ENCODE data around the gene FARS2. TPM values are rescaled to one million over a fixed set of nuclear protein-coding genes. Genes with fewer than 3 reads are reported as not detected.

The FARS2 gene
- total RNA-seq, 5 donors from 2014 or later (not counting 1 experiment from before 2014, with no cell fraction given) = 17.9 to 24.2 (median 20.3) TPM

GRCh38 chr6:5442319-5442718 is 181.0 kb downstream of the FARS2 start:
- H3K4me1 ChIP-seq (ENCODE audit: control insufficient read depth in 1 of 2, extremely low read depth in 1 of 2, insufficient read depth in 2 of 2, low read length in 2 of 2) = no peaks in the 10 kb centered on the region
- ChIA-PET CTCF (no interaction called here), POLR2A (no interaction called here)

GRCh38 chr6:5442916-5443315 is 181.6 kb downstream of the FARS2 start:
- Mint-ChIP-seq H3K27me3 (no peaks in the 10 kb centered on the region), H3K36me3 (peaks cover 29% of the 10 kb centered on the region), H3K9me3 (no peaks in the 10 kb centered on the region), H3K4me3 (no peak overlapping the region), H3K27ac (no peak overlapping the region), H3K4me1 (peaks cover 14 to 19% (median 19%) of the 10 kb centered on the region in 3 donors)
- ATAC-seq (replicated peaks in 1 of 4) = no peak
- Histone ChIP-seq H3K36me3 (ENCODE audit: control insufficient read depth in 2 of 2, extremely low read depth in 1 of 2, insufficient read depth in 1 of 2, low read length in 1 of 2) (peaks cover 4 to 7% of the 10 kb centered on the region in 2 donors), H3K4me1 (ENCODE audit: control insufficient read depth in 1 of 2, extremely low read depth in 1 of 2, insufficient read depth in 2 of 2, low read length in 2 of 2) (no peaks in the 10 kb centered on the region), H3K4me3 (ENCODE audit: control insufficient read depth in 1 of 2, extremely low read depth in 1 of 2, low read length in 1 of 2) (no peak overlapping the region), H3K27me3 (replicated peaks in 1 of 2; ENCODE audit: control insufficient read depth in 2 of 2, extremely low read depth in 1 of 2, insufficient read depth in 2 of 2, low read length in 1 of 2) (no peaks in the 10 kb centered on the region), H3K9me3 (no peaks in the 10 kb centered on the region), H3K27ac (ENCODE audit: low read length) (no peak overlapping the region)
- no peak for DNase-seq
- ChIA-PET CTCF (no interaction called here), POLR2A (no interaction called here)
- WGBS (ENCODE audit: insufficient coverage) = no CpG with 5 or more reads among the region's 2 CpGs

More at GRCh38 chr6:5442319-5442718, 181.0 kb downstream of the FARS2 start:
- H3K9me3 Mint-ChIP-seq = peaks cover 0 to 6% (median 2%) of the 10 kb centered on the region in 3 donors
- Histone ChIP-seq H3K27me3 (replicated peaks in 1 of 2; ENCODE audit: control insufficient read depth in 2 of 2, extremely low read depth in 1 of 2, insufficient read depth in 2 of 2, low read length in 1 of 2) (no peaks in the 10 kb centered on the region), H3K36me3 (ENCODE audit: control insufficient read depth in 2 of 2, extremely low read depth in 1 of 2, insufficient read depth in 1 of 2, low read length in 1 of 2) (peaks cover 4 to 7% of the 10 kb centered on the region in 2 donors), H3K4me3 (ENCODE audit: control insufficient read depth in 1 of 2, extremely low read depth in 1 of 2, low read length in 1 of 2) (no peak overlapping the region), H3K27ac (ENCODE audit: low read length) (no peak overlapping the region), H3K9me3 (no peaks in the 10 kb centered on the region)
- H3K4me1 Mint-ChIP-seq = peaks cover 14 to 19% (median 19%) of the 10 kb centered on the region in 3 donors
- peaks cover 30% of the 10 kb centered on the region for H3K36me3 Mint-ChIP-seq
- no peak overlapping the region for H3K27ac Mint-ChIP-seq
- no CpG with 5 or more reads among the region's 2 CpGs for WGBS (ENCODE audit: insufficient coverage)
- ATAC-seq (replicated peaks in 1 of 4) = no peak
- no peaks in the 10 kb centered on the region for H3K27me3 Mint-ChIP-seq
- DNase-seq = no peak
- no peak overlapping the region for H3K4me3 Mint-ChIP-seq

- no CpG with 5 or more reads among the region's 3 CpGs for WGBS (ENCODE audit: insufficient coverage)
- POLR2A ChIA-PET = no interaction called here
- Histone ChIP-seq H3K36me3 (ENCODE audit: control insufficient read depth in 2 of 2, extremely low read depth in 1 of 2, insufficient read depth in 1 of 2, low read length in 1 of 2) (peaks cover 4 to 7% of the 10 kb centered on the region in 2 donors), H3K27me3 (replicated peaks in 1 of 2; ENCODE audit: control insufficient read depth in 2 of 2, extremely low read depth in 1 of 2, insufficient read depth in 2 of 2, low read length in 1 of 2) (no peaks in the 10 kb centered on the region), H3K4me3 (ENCODE audit: control insufficient read depth in 1 of 2, extremely low read depth in 1 of 2, low read length in 1 of 2) (no peak overlapping the region), H3K9me3 (no peaks in the 10 kb centered on the region), H3K27ac (ENCODE audit: low read length) (no peak overlapping the region), H3K4me1 (ENCODE audit: control insufficient read depth in 1 of 2, extremely low read depth in 1 of 2, insufficient read depth in 2 of 2, low read length in 2 of 2) (no peaks in the 10 kb centered on the region)
- Mint-ChIP-seq H3K36me3 (peaks cover 27% of the 10 kb centered on the region), H3K4me1 (peaks cover 14 to 16% (median 15%) of the 10 kb centered on the region in 3 donors), H3K9me3 (no peaks in the 10 kb centered on the region), H3K4me3 (no peak overlapping the region), H3K27me3 (no peaks in the 10 kb centered on the region), H3K27ac (no peak overlapping the region)
- ATAC-seq (replicated peaks in 1 of 4) (no peak), DNase-seq (no peak)
- CTCF ChIA-PET = interaction anchor here in 1 of 2 donors (0.5 kb wide), 1 partner anchor 237 kb away, joined by 3 read pairs; no protein-coding TSS in a partner anchor
Observed at GRCh38 chr6:5443491-5443890, 182.2 kb downstream of the FARS2 start.

- no peaks in the 10 kb centered on the region for H3K9me3 ChIP-seq
- Mint-ChIP-seq H3K27me3 (no peaks in the 10 kb centered on the region), H3K9me3 (no peaks in the 10 kb centered on the region), H3K4me1 (peaks cover 0 to 1% (median 0%) of the 10 kb centered on the region in 3 donors), H3K36me3 (peaks cover 29% of the 10 kb centered on the region), H3K4me3 (no peak overlapping the region), H3K27ac (no peak overlapping the region)
- POLR2A ChIA-PET = no interaction called here
- WGBS (ENCODE audit: insufficient coverage) = 100% methylated on average over 1 of the region's 7 CpGs
- H3K4me3 ChIP-seq (ENCODE audit: control insufficient read depth in 1 of 2, extremely low read depth in 1 of 2, low read length in 1 of 2) = no peak overlapping the region
- H3K4me1 ChIP-seq (ENCODE audit: control insufficient read depth in 1 of 2, extremely low read depth in 1 of 2, insufficient read depth in 2 of 2, low read length in 2 of 2) = no peaks in the 10 kb centered on the region
- H3K27me3 ChIP-seq (replicated peaks in 1 of 2; ENCODE audit: control insufficient read depth in 2 of 2, extremely low read depth in 1 of 2, insufficient read depth in 2 of 2, low read length in 1 of 2) = no peaks in the 10 kb centered on the region
- DNase-seq (no peak), ATAC-seq (replicated peaks in 1 of 4) (no peak)
- peaks cover 4 to 7% of the 10 kb centered on the region in 2 donors for H3K36me3 ChIP-seq (ENCODE audit: control insufficient read depth in 2 of 2, extremely low read depth in 1 of 2, insufficient read depth in 1 of 2, low read length in 1 of 2)
- CTCF ChIA-PET = interaction anchor here in 1 of 2 donors (0.7 kb wide), 1 partner anchor 170 kb away, joined by 3 read pairs; no protein-coding TSS in a partner anchor
- no peak overlapping the region for H3K27ac ChIP-seq (ENCODE audit: low read length)
Observed at GRCh38 chr6:5446362-5447075, 185.2 kb downstream of the FARS2 start.

GRCh38 chr6:5447921-5448320 is 186.6 kb downstream of the FARS2 start:
- Histone ChIP-seq H3K36me3 (ENCODE audit: control insufficient read depth in 2 of 2, extremely low read depth in 1 of 2, insufficient read depth in 1 of 2, low read length in 1 of 2) (peaks cover 4 to 7% of the 10 kb centered on the region in 2 donors), H3K27me3 (replicated peaks in 1 of 2; ENCODE audit: control insufficient read depth in 2 of 2, extremely low read depth in 1 of 2, insufficient read depth in 2 of 2, low read length in 1 of 2) (no peaks in the 10 kb centered on the region), H3K4me1 (ENCODE audit: control insufficient read depth in 1 of 2, extremely low read depth in 1 of 2, insufficient read depth in 2 of 2, low read length in 2 of 2) (no peaks in the 10 kb centered on the region), H3K27ac (ENCODE audit: low read length) (no peak overlapping the region), H3K4me3 (ENCODE audit: control insufficient read depth in 1 of 2, extremely low read depth in 1 of 2, low read length in 1 of 2) (no peak overlapping the region), H3K9me3 (no peaks in the 10 kb centered on the region)
- Mint-ChIP-seq H3K9me3 (no peaks in the 10 kb centered on the region), H3K4me3 (no peak overlapping the region), H3K4me1 (peaks cover 0 to 1% (median 0%) of the 10 kb centered on the region in 3 donors), H3K27me3 (no peaks in the 10 kb centered on the region), H3K27ac (no peak overlapping the region), H3K36me3 (peaks cover 29% of the 10 kb centered on the region)
- no peak for ATAC-seq (replicated peaks in 1 of 4)
- ChIA-PET POLR2A (interaction anchor here in 1 of 2 donors (0.6 kb wide), 1 partner anchor 533 kb away, joined by 5 read pairs; no protein-coding TSS in a partner anchor), CTCF (no interaction called here)
- DNase-seq = no peak
- 92% methylated on average over 3 of the region's 6 CpGs for WGBS (ENCODE audit: insufficient coverage)

- no peak overlapping the region for H3K4me3 Mint-ChIP-seq
- H3K27ac ChIP-seq (ENCODE audit: low read length) = no peak overlapping the region
- 92% methylated on average over 1 of the region's 3 CpGs for WGBS (ENCODE audit: insufficient coverage)
- DNase-seq (no peak), ATAC-seq (replicated peaks in 1 of 4) (no peak)
- no peaks in the 10 kb centered on the region for H3K27me3 ChIP-seq (replicated peaks in 1 of 2; ENCODE audit: control insufficient read depth in 2 of 2, extremely low read depth in 1 of 2, insufficient read depth in 2 of 2, low read length in 1 of 2)
- CTCF ChIA-PET = no interaction called here
- H3K4me3 ChIP-seq (ENCODE audit: control insufficient read depth in 1 of 2, extremely low read depth in 1 of 2, low read length in 1 of 2) = no peak overlapping the region
- POLR2A ChIA-PET = no interaction called here
- H3K9me3 ChIP-seq = no peaks in the 10 kb centered on the region
- no peaks in the 10 kb centered on the region for H3K9me3 Mint-ChIP-seq
- no peaks in the 10 kb centered on the region for H3K27me3 Mint-ChIP-seq
- no peaks in the 10 kb centered on the region for H3K4me1 ChIP-seq (ENCODE audit: control insufficient read depth in 1 of 2, extremely low read depth in 1 of 2, insufficient read depth in 2 of 2, low read length in 2 of 2)
- no peak overlapping the region for H3K27ac Mint-ChIP-seq
- peaks cover 0 to 7% of the 10 kb centered on the region in 2 donors for H3K36me3 ChIP-seq (ENCODE audit: control insufficient read depth in 2 of 2, extremely low read depth in 1 of 2, insufficient read depth in 1 of 2, low read length in 1 of 2)
- peaks cover 35% of the 10 kb centered on the region for H3K36me3 Mint-ChIP-seq
- no peaks in the 10 kb centered on the region for H3K4me1 Mint-ChIP-seq
Observed at GRCh38 chr6:5450073-5450472, 188.8 kb downstream of the FARS2 start.
